Measurements from ENCODE around the gene MYO3B. TPM values are rescaled to one million over a fixed set of nuclear protein-coding genes. Genes with fewer than 3 reads are reported as not detected.

MYO3B gene
- total and polyA plus RNA-seq, 2 of the 8 experiments (the other 6 are each of a cell fraction or from before 2014, with no cell fraction given) = 0.17 to 0.19 TPM

- Histone ChIP-seq H3K27ac (ENCODE audit: low read depth, low read length) (no peak overlapping the region), H4K91ac (replicated peaks; ENCODE audit: insufficient read length, low read length) (no peak overlapping the region), H3K27me3 (replicated peaks in 1 of 4; ENCODE audit: control insufficient read depth in 3 of 4, extremely low read depth in 1 of 4, insufficient read depth in 3 of 4, low read length in 3 of 4) (peaks cover 0 to 9% (median under 1%) of the 10 kb centered on the region in 4 experiments; a peak in 2 of 7 replicates), H2AFZ (ENCODE audit: low read length) (no peak overlapping the region), H3K79me1 (ENCODE audit: low read depth, low read length) (no peaks in the 10 kb centered on the region), H2AK5ac (ENCODE audit: low read depth, low read length) (no peak overlapping the region), H3K23me2 (ENCODE audit: low read depth, low read length) (no peaks in the 10 kb centered on the region), H3K4me3 (ENCODE audit: extremely low read depth in 1 of 4, insufficient read depth in 2 of 4, low read depth in 3 of 4, low read length in 4 of 4) (no peak overlapping the region), H2BK20ac (ENCODE audit: low read length) (no peak overlapping the region), H3K9ac (replicated peaks in 1 of 4; ENCODE audit: extremely low read depth in 1 of 4, low read depth in 3 of 4, low read length in 3 of 4) (no peak overlapping the region), H4K20me1 (replicated peaks in 1 of 2; ENCODE audit: control insufficient read depth in 1 of 2, insufficient read depth in 2 of 2, low read length in 2 of 2) (no peaks in the 10 kb centered on the region), H3K56ac (replicated peaks; ENCODE audit: insufficient read length, low read depth, low read length) (no peak overlapping the region), H3K4me2 (ENCODE audit: insufficient read depth in 1 of 2, low read depth in 2 of 2, low read length in 2 of 2) (no peak overlapping the region), H2BK12ac (ENCODE audit: low read depth, low read length) (no peak overlapping the region), H3K9me3 (ENCODE audit: insufficient read depth in 2 of 2, low read depth in 1 of 2, low read length in 1 of 2) (no peaks in the 10 kb centered on the region), H3K18ac (ENCODE audit: extremely low read depth, low read length) (no peak overlapping the region), H3K79me2 (ENCODE audit: control insufficient read depth in 1 of 2, insufficient read depth in 2 of 2, low read length in 2 of 2) (no peaks in the 10 kb centered on the region), H3K4ac (replicated peaks; ENCODE audit: insufficient read length, low read depth, low read length) (no peak overlapping the region), H2BK5ac (ENCODE audit: low read depth, low read length) (no peak overlapping the region), H3K14ac (ENCODE audit: insufficient read length) (no peak overlapping the region), H4K8ac (ENCODE audit: extremely low read depth, insufficient read depth, low read length) (no peak overlapping the region), H3K4me1 (replicated peaks in 1 of 4; ENCODE audit: control insufficient read depth in 3 of 4, insufficient read depth in 4 of 4, low read length in 3 of 4) (peaks cover 9 to 27% (median 24%) of the 10 kb centered on the region in 4 experiments; a peak in 6 of 7 replicates), H4K5ac (ENCODE audit: insufficient read length, low read depth, low read length) (no peak overlapping the region), H3K36me3 (ENCODE audit: control insufficient read depth in 2 of 4, insufficient read depth in 4 of 4, low read length in 3 of 4) (no peaks in the 10 kb centered on the region), H2BK120ac (replicated peaks; ENCODE audit: low read depth, low read length) (no peak overlapping the region), H2BK15ac (ENCODE audit: low read length) (no peak overlapping the region), H3K23ac (ENCODE audit: insufficient read length) (no peak overlapping the region)
- CTCF ChIA-PET (ENCODE audit: partially characterized antibody) = no interaction called here
- DNase-seq (ENCODE audit: low read depth in 1 of 2, low spot score in 2 of 2) (no peak), FAIRE-seq (no peak)
- WGBS, 2 experiments (ENCODE audit: extremely low coverage in 1 of 2, insufficient coverage in 1 of 2, insufficient read length in 1 of 2, insufficient replicate concordance in 2 of 2, low coverage in 1 of 2, low lambda C conversion rate in 2 of 2, missing lambda C conversion rate in 1 of 2) = 100% methylated on average over 1 of the region's 1 CpG; no CpG with 5 or more reads in 1 of the 2 experiments
- POLR2A ChIA-PET (ENCODE audit: partially characterized antibody) = interaction anchor here (0.6 kb wide), 1 partner anchor 738 kb away, joined by 3 read pairs; no protein-coding TSS in a partner anchor
- no peak for TF ChIP-seq USF2 (IDR thresholded peaks at IDR 0.05; ENCODE audit: low read length)
Measured at GRCh38 chr2:170500104-170500503, 322.2 kb downstream of the MYO3B start.
